PC-9 (cell line): Measurements from ENCODE around the gene TMPRSS9. TPM values are rescaled to one million over a fixed set of nuclear protein-coding genes. Genes with fewer than 3 reads are reported as not detected.

Experiments used
- BruUV-seq: library from RNA; stranded (reverse); fragments of 400-500 nt; replicated peaks from 2 replicates; lab custom pipeline; 2021; lab: Mats Ljungman, UMichigan
- CTCF ChIA-PET: fragments of 300-600 bp; sonication (Branson Sonifier 250); formaldehyde crosslinking; loops from one replicate; lab custom pipeline; 2022; ENCODE audit warnings: antibody characterized with exemption; lab: Charles Lee
- POLR2A ChIA-PET: fragments of 300-600 bp; sonication (Branson Sonifier 250); formaldehyde crosslinking; loops from one replicate; lab custom pipeline; 2022; ENCODE audit warnings: antibody characterized with exemption; ENCODE audit not compliant: unreplicated experiment; lab: Charles Lee
- DNase-seq, 2 experiments: peaks; one replicate each; pipeline versions ENCODE4 v3.0.0 to v3.0.0-alpha.2; 2015 to 2022; ENCODE audit warnings: mixed read lengths in 1 of 2
- H2AFZ ChIP-seq: fragments of 200-600 bp; sonication (generic); 2 replicates; pipeline ENCODE4 v1.8.1; 2017; ENCODE audit warnings: antibody characterized with exemption
- H3F3A ChIP-seq: fragments of 200-600 bp; sonication (generic); 2 replicates; pipeline ENCODE4 v1.8.1; 2017; ENCODE audit warnings: antibody characterized with exemption, mild to moderate bottlenecking, low read depth; ENCODE audit not compliant: insufficient read depth
- H3K27ac ChIP-seq: fragments of 200-600 bp; sonication (generic); 2 replicates; pipeline ENCODE4 v1.6.1; 2016; ENCODE audit warnings: mixed run types
- H3K27me3 ChIP-seq: fragments of 200-600 bp; sonication (generic); 2 replicates; pipeline ENCODE4 v1.6.1; 2016; ENCODE audit warnings: low read depth, mixed run types; ENCODE audit not compliant: insufficient read depth
- H3K36me3 ChIP-seq: fragments of 200-600 bp; sonication (generic); 2 replicates; pipeline ENCODE4 v1.6.1; 2016; ENCODE audit warnings: low read depth, mixed run types
- H3K4me1 ChIP-seq: fragments of 200-600 bp; sonication (generic); replicated peaks from 2 replicates; pipeline ENCODE4 v1.6.1; 2016; ENCODE audit warnings: mixed run types; ENCODE audit not compliant: insufficient read depth
- H3K4me2 ChIP-seq: fragments of 200-600 bp; sonication (generic); 2 replicates; pipeline ENCODE4 v1.6.1; 2017; ENCODE audit warnings: mixed run types
- H3K4me3 ChIP-seq: fragments of 200-600 bp; sonication (generic); 2 replicates; pipeline ENCODE4 v1.6.1; 2016; ENCODE audit warnings: mixed run types
- H3K79me2 ChIP-seq: fragments of 200-600 bp; sonication (generic); 2 replicates; pipeline ENCODE4 v1.6.1; 2017; ENCODE audit warnings: low read depth, mixed run types
- H3K9me2 ChIP-seq: fragments of 200-600 bp; sonication (generic); 2 replicates; pipeline ENCODE4 v1.8.1; 2017; ENCODE audit warnings: mild to moderate bottlenecking; ENCODE audit not compliant: insufficient read depth
- H3K9me3 ChIP-seq: fragments of 200-600 bp; sonication (generic); 2 replicates; pipeline ENCODE4 v1.8.1; 2016; ENCODE audit warnings: low read depth; ENCODE audit not compliant: insufficient read depth
- H4K20me1 ChIP-seq: fragments of 200-600 bp; sonication (generic); 2 replicates; pipeline ENCODE4 v1.8.1; 2017; ENCODE audit not compliant: insufficient read depth
- EZH2 ChIP-seq: fragments of 200-600 bp; sonication (generic); IDR thresholded peaks from 2 replicates; pipeline ENCODE4 v1.8.0; 2017; ENCODE audit warnings: antibody characterized with exemption, low read depth
- intact Hi-C: fragments of 100-400 bp; cut with micrococcal nuclease; formaldehyde crosslinking; loops from one replicate; pipeline ENCODE4 v1.10.0; 2022; ENCODE audit not compliant: unreplicated experiment
- total RNA-seq: library from RNA; stranded (reverse); gene quantifications from 2 replicates; pipeline ENCODE4 v1.2.3, GENCODE V29; 2021
- TF ChIP-seq, protein P1 (sequence below): fragments of 200-600 bp; sonication (generic); conservative IDR thresholded peaks from 2 replicates; pipeline ENCODE4 v1.6.1; 2017; ENCODE audit warnings: mixed run types, antibody characterized with exemption, mild to moderate bottlenecking, moderate library complexity

Gene TMPRSS9
- total RNA-seq, 1 experiment from 2014 or later = 0.20 TPM

DNA sequence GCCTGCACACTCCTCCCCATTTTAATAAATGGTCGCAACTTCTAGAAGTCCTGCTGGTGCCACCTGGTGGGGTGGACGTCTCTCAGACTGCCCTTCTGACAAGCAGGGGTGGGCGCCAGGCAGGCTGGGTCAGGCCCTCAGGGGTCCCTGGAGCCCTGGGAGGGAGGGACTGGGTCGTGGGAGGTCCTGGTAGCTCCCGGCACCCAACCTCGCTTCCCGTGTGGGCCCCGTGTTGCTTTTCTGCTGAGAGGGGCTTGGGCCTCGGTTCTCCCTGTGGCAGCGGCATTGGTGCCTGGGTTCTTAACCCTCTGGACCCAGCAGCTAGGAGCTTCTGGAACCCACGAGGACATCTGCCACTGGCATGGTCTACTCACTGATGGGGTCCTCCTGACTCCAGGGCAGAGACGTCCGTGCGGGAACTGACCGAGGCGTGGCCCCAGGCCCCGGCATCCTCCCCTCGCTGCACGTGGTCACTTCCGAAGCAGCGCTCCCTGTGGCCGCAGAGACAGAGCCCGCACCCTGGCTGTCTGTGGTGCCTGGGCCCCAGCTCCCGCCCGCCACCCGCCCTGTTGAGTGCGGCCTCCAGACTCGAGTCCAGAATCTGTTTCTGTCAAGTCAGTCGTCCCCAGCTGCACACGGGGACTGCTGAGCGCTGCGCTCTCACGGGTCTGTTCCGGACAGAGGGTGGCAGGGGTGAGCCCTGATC lies 6.0 kb upstream of the TMPRSS9 start:
- no peaks in the 10 kb centered on the region for H3K79me2 ChIP-seq
- H3K9me2 ChIP-seq = no peaks in the 10 kb centered on the region
- no peak overlapping the region for H2AFZ ChIP-seq
- no peaks in the 10 kb centered on the region for H3K36me3 ChIP-seq
- TF ChIP-seq, protein P1, sequence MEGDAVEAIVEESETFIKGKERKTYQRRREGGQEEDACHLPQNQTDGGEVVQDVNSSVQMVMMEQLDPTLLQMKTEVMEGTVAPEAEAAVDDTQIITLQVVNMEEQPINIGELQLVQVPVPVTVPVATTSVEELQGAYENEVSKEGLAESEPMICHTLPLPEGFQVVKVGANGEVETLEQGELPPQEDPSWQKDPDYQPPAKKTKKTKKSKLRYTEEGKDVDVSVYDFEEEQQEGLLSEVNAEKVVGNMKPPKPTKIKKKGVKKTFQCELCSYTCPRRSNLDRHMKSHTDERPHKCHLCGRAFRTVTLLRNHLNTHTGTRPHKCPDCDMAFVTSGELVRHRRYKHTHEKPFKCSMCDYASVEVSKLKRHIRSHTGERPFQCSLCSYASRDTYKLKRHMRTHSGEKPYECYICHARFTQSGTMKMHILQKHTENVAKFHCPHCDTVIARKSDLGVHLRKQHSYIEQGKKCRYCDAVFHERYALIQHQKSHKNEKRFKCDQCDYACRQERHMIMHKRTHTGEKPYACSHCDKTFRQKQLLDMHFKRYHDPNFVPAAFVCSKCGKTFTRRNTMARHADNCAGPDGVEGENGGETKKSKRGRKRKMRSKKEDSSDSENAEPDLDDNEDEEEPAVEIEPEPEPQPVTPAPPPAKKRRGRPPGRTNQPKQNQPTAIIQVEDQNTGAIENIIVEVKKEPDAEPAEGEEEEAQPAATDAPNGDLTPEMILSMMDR = no peak
- TF ChIP-seq EZH2 = no peak
- no peaks in the 10 kb centered on the region for H3F3A ChIP-seq
- BruUV-seq = no TSS peak
- H3K4me1 ChIP-seq = no peaks in the 10 kb centered on the region
- POLR2A ChIA-PET = no interaction called here
- no peaks in the 10 kb centered on the region for H3K27me3 ChIP-seq
- H3K27ac ChIP-seq = no peak overlapping the region
- intact Hi-C loops = no loop called here
- H4K20me1 ChIP-seq = no peaks in the 10 kb centered on the region
- DNase-seq = no peak
- H3K4me3 ChIP-seq = no peak overlapping the region
- H3K9me3 ChIP-seq = no peaks in the 10 kb centered on the region
- CTCF ChIA-PET = no interaction called here
- H3K4me2 ChIP-seq = no peak overlapping the region

DNA sequence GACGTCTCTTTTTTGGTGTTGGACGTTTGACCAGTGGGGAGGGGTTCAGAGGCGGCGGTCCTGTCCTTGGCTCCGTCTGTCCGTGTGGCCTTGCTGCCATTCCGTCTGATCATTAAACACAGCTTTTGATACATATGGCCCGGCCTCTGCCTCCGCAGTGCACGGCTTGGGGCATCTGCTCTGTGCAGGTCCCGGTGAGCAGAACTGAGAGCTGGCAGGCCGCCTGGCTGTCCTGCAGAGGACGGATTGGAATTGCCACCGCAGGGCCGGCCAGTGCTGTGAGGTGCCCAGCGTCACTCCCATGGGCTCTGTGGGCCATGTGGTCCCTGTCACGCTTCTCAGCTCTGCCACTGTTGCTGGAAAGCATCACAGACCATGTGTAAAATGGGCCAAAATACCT lies 5.4 kb upstream of the TMPRSS9 start:
- no peak for TF ChIP-seq EZH2
- TF ChIP-seq, protein P1 = no peak
- H4K20me1 ChIP-seq = no peaks in the 10 kb centered on the region
- no peaks in the 10 kb centered on the region for H3K4me1 ChIP-seq
- no peaks in the 10 kb centered on the region for H3K9me2 ChIP-seq
- BruUV-seq = no TSS peak
- no peaks in the 10 kb centered on the region for H3F3A ChIP-seq
- intact Hi-C loops = no loop called here
- POLR2A ChIA-PET = no interaction called here
- H3K27ac ChIP-seq = no peak overlapping the region
- no peak for DNase-seq
- no peaks in the 10 kb centered on the region for H3K27me3 ChIP-seq
- H3K4me2 ChIP-seq = no peak overlapping the region
- H3K9me3 ChIP-seq = no peaks in the 10 kb centered on the region
- no peak overlapping the region for H2AFZ ChIP-seq
- H3K4me3 ChIP-seq = no peak overlapping the region
- no peaks in the 10 kb centered on the region for H3K79me2 ChIP-seq
- CTCF ChIA-PET = no interaction called here
- H3K36me3 ChIP-seq = no peaks in the 10 kb centered on the region

DNA sequence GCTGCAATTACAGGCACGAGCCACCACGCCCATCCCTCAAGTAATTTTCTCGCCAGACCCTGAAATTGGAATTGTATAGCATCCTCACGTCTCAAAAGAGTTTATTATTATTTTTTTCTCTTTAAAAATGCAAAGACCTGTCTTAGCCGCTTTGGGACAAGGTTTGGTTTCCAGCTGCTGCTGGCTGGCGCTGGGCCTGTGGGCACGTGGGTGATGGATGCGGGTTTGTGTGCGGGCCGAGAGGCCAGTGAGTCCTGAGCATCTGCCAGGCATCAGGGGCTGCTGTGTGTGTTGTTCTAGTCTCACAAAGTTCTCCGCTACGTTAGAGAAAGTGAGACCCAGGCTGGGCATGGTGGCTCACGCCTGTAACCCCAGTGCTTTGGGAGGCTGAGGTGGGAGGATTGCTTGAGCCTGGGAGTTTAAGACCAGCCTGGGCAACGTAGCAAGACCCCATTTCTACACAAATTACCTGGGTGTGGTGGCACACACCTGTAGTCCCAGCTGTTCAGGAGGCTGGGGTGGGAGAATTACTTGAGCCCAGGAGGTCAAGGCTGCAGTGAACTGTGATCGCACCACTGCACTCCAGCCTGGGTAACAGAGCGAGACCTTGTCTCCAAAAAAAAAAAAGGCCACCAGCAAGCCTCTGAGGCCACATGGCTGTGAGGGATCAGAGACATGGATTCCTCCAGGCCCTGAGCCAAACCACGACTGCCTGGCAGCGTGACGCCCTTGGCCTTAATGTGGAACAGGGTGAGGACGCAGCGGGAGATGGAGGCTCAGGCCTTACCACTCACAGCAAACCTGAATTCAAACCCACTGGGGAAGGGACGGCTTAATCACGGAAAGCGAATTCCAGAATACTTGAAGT lies 4.7 kb upstream of the TMPRSS9 start:
- intact Hi-C loops = no loop called here
- Histone ChIP-seq H4K20me1 (no peaks in the 10 kb centered on the region), H3K9me2 (no peaks in the 10 kb centered on the region), H3K4me3 (no peak overlapping the region), H3K36me3 (no peaks in the 10 kb centered on the region), H3K79me2 (no peaks in the 10 kb centered on the region), H3F3A (no peaks in the 10 kb centered on the region), H3K4me1 (no peaks in the 10 kb centered on the region), H3K4me2 (no peak overlapping the region), H3K9me3 (no peaks in the 10 kb centered on the region), H3K27ac (no peak overlapping the region), H2AFZ (no peak overlapping the region), H3K27me3 (peaks cover 2% of the 10 kb centered on the region; the same call in 1 of the 2 replicates)
- TF ChIP-seq, protein P1 = no peak
- TF ChIP-seq EZH2 = no peak
- no peak for DNase-seq
- BruUV-seq = no TSS peak
- ChIA-PET POLR2A (no interaction called here), CTCF (no interaction called here)
